Activated T-helper 17 cell treated with anti-CD3 and anti-CD28 coated beads, Interleukin-2, amount 50 U/mL, for 72 hours (primary cell): Measurements from ENCODE around the gene SLC30A4. TPM values are rescaled to one million over a fixed set of nuclear protein-coding genes. Genes with fewer than 3 reads are reported as not detected.

Experiments
- ATAC-seq: fragments of 150-1000 bp; cut with Tn5 transposase; replicated peaks from 2 replicates; pipeline ENCODE4 v1.10.0; 2021; ENCODE audit warnings: mild to moderate bottlenecking, moderate library complexity
- H3K27ac Mint-ChIP-seq: one replicate; pipeline ENCODE4 v1.8.0; 2022; ENCODE audit warnings: mixed read lengths
- H3K27me3 Mint-ChIP-seq: one replicate; pipeline ENCODE4 v1.8.0; 2022; ENCODE audit warnings: mixed read lengths
- H3K36me3 Mint-ChIP-seq: one replicate; pipeline ENCODE4 v1.8.0; 2022; ENCODE audit warnings: low read depth, mild to moderate bottlenecking, mixed read lengths
- H3K4me1 Mint-ChIP-seq: one replicate; pipeline ENCODE4 v1.8.0; 2022; ENCODE audit warnings: mixed read lengths
- H3K4me3 Mint-ChIP-seq: one replicate; pipeline ENCODE4 v1.8.0; 2022; ENCODE audit warnings: mild to moderate bottlenecking, mixed read lengths
- H3K9me3 Mint-ChIP-seq: one replicate; pipeline ENCODE4 v1.8.0; 2022; ENCODE audit warnings: mixed read lengths
- total RNA-seq, 2 donors: library from RNA; stranded (reverse); gene quantifications; one replicate each; pipeline ENCODE4 v1.2.3, GENCODE V29; 2022

SLC30A4 gene
- total RNA-seq, 2 donors from 2014 or later: 1.1 to 2.1 TPM

- Mint-ChIP-seq H3K27ac (peak overlapping the region; percentile 4), H3K9me3 (no peaks in the 10 kb centered on the region), H3K4me3 (no peak overlapping the region), H3K27me3 (no peaks in the 10 kb centered on the region), H3K36me3 (no peaks in the 10 kb centered on the region), H3K4me1 (peaks cover 15% of the 10 kb centered on the region)
- no peak for ATAC-seq
These were observed 72.4 kb downstream of the SLC30A4 start for GRCh38 chr15:45449916-45450867.

DNA sequence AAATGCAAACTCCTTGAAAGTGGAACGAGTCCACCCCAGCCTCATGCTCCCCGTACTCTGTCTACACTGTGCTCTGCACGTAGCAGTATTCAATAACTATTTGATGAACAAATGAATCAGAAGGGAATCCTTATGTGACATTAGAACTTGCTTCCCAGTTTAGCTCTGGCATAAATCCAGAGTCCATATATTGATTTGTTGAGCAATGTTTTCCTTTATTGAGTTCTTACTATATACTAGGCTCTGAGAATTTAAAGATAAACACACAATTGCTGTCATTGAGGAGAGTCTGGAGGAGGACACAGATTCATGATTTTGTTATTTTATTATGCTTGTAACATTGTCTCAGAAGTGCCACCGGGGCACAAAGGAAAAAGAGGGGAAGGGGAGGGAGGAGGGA is 73.2 kb downstream of the SLC30A4 start:
- Mint-ChIP-seq H3K36me3 (no peaks in the 10 kb centered on the region), H3K27ac (peak overlapping the region; percentile 4), H3K4me3 (peak overlapping the region; percentile 4), H3K4me1 (peaks cover 7% of the 10 kb centered on the region), H3K27me3 (no peaks in the 10 kb centered on the region), H3K9me3 (no peaks in the 10 kb centered on the region)
- no peak for ATAC-seq

DNA sequence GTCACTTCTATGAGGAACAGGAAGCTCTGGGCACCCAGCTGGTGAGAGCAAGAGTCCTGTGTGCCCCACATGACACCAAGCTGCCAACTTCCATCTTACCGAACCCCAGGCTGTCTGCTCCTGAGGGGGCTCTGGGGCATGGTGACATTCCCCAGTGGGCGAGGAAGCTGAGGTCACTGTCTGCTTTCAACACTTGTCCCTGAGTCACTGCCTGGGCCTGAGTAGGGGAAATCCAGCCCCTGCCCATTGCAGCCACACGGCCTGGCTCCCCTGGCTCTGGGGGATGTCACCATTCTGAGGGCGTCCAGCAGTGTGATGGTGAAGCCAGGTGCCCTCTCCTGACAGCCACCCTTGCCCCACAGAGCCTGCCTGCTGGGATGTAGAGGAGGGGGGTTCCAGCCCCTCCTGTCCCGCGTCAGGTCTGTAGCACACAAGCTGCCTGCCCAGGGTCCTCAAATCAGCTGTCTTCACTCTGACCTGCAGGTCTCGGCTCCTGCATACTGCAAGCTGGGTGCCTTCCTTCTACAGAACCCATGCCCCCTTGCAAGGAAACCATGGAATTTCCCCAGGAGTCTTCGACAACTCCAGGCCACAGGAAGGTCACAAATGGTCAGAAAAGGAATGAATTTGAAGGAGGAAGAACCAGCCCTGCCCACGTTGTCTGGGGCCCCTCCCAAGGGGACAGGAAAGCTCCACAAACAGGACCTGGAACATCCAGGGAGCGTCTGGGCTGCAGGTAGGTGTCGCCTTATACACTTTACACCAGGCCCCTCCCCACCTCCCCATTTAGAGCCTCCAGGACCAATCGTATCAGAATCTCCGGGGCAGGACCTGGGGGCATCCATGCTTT is 74.3 kb downstream of the SLC30A4 start:
- H3K4me1 Mint-ChIP-seq: no peaks in the 10 kb centered on the region
- H3K27ac Mint-ChIP-seq: peak overlapping the region; percentile 4
- no peaks in the 10 kb centered on the region for H3K9me3 Mint-ChIP-seq
- ATAC-seq: peak; percentile 83
- H3K36me3 Mint-ChIP-seq: no peaks in the 10 kb centered on the region
- H3K4me3 Mint-ChIP-seq: peak overlapping the region; percentile 4
- no peaks in the 10 kb centered on the region for H3K27me3 Mint-ChIP-seq

DNA sequence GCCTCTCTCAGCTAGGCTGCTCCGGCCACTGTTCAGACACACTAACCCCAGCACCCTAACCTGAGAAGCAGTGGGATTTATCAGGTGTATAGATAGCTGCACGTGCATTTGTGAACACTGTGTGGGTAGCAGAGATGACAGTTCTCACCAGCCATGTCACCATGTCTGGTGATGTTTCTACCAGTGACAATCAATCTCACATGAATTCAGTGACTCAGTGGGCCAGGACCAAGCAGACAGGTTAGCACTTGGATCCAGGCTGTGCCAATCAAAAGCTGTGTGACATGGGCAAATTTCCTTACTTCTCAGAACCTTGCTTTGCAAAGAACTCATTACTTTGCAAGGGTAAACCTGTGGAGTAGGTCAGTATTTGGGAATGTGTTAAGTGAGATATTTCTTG is 78.9 kb downstream of the SLC30A4 start:
- no peaks in the 10 kb centered on the region for H3K36me3 Mint-ChIP-seq
- peak; percentile 32 for ATAC-seq
- no peak overlapping the region for H3K4me3 Mint-ChIP-seq
- no peaks in the 10 kb centered on the region for H3K27me3 Mint-ChIP-seq
- peak overlapping the region; percentile 43 for H3K27ac Mint-ChIP-seq
- H3K9me3 Mint-ChIP-seq: no peaks in the 10 kb centered on the region
- no peaks in the 10 kb centered on the region for H3K4me1 Mint-ChIP-seq

DNA sequence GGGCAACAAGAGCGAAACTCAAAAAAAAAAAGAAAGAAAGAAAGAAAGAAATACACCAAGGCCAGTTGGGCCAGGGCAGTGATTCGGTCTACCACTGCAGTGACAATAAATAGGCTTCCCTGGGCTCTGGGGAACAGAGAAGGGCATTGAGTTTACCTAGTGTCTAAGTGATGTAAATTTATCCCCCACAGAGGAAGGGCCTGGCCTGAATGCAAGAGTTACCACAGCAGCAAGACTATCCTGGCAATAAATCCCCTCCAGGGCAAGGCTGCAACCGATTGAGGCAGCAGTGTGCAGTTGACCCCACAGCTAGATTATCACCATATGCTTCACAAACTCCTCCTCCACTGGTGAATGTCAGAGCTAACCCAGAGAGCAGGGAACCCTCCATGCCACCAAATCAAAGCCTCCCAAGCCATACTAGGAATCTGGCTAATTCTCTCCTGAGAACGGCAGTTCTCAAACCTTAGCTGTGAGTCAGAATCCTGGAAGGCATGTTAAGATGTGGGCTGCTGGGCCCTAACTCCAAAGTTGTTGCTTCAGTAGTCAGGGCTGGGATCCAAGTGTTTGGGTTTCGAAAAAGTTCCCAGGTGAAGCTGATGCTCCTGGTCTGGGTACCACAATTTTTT is 79.9 kb downstream of the SLC30A4 start:
- Mint-ChIP-seq H3K36me3 (no peaks in the 10 kb centered on the region), H3K27ac (no peak overlapping the region), H3K9me3 (no peaks in the 10 kb centered on the region), H3K4me1 (no peaks in the 10 kb centered on the region), H3K4me3 (no peak overlapping the region), H3K27me3 (no peaks in the 10 kb centered on the region)
- ATAC-seq: no peak

DNA sequence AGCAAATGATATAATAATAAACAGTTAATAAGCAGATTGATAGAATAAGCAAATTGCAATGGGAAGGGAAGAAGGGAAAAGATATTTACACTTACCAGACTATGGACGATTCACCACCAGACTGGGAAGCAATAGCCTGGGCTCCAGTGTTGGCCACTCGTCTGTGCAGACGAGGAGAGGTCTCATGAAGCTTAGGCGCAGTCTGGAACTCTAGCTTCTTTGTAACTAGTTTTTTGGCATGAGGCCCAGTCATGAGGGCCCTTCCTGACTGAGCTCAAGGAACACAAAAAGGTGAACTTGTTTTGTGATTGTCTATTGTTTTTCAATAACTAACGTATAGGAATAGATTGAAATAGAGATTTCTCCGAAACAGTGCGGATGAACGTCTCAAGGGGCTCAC is 80.9 kb downstream of the SLC30A4 start:
- Mint-ChIP-seq H3K4me3 (no peak overlapping the region), H3K4me1 (no peaks in the 10 kb centered on the region), H3K36me3 (no peaks in the 10 kb centered on the region), H3K27ac (no peak overlapping the region), H3K27me3 (no peaks in the 10 kb centered on the region), H3K9me3 (no peaks in the 10 kb centered on the region)
- ATAC-seq: no peak

GRCh38 chr15:45441036-45441435 is 81.5 kb downstream of the SLC30A4 start:
- H3K4me1 Mint-ChIP-seq: no peaks in the 10 kb centered on the region
- no peak for ATAC-seq

GRCh38 chr15:45439521-45440260 is 82.9 kb downstream of the SLC30A4 start:
- ATAC-seq: no peak
- no peaks in the 10 kb centered on the region for H3K9me3 Mint-ChIP-seq

More at GRCh38 chr15:45441036-45441435, 81.5 kb downstream of the SLC30A4 start:
- Mint-ChIP-seq H3K9me3 (no peaks in the 10 kb centered on the region), H3K27me3 (no peaks in the 10 kb centered on the region), H3K27ac (no peak overlapping the region), H3K36me3 (no peaks in the 10 kb centered on the region), H3K4me3 (no peak overlapping the region)

GRCh38 chr15:45435124-45435903 is 87.2 kb downstream of the SLC30A4 start:
- ATAC-seq: no peak
- H3K27me3 Mint-ChIP-seq: no peaks in the 10 kb centered on the region

More at GRCh38 chr15:45439521-45440260, 82.9 kb downstream of the SLC30A4 start:
- Mint-ChIP-seq H3K27ac (no peak overlapping the region), H3K4me1 (no peaks in the 10 kb centered on the region), H3K4me3 (no peak overlapping the region), H3K36me3 (no peaks in the 10 kb centered on the region), H3K27me3 (no peaks in the 10 kb centered on the region)

GRCh38 chr15:45434078-45434567 is 88.4 kb downstream of the SLC30A4 start:
- no peak overlapping the region for H3K4me3 Mint-ChIP-seq
- no peaks in the 10 kb centered on the region for H3K36me3 Mint-ChIP-seq
- no peaks in the 10 kb centered on the region for H3K9me3 Mint-ChIP-seq
- no peak overlapping the region for H3K27ac Mint-ChIP-seq
- no peaks in the 10 kb centered on the region for H3K4me1 Mint-ChIP-seq
- H3K27me3 Mint-ChIP-seq: no peaks in the 10 kb centered on the region
- ATAC-seq: no peak

More at GRCh38 chr15:45435124-45435903, 87.2 kb downstream of the SLC30A4 start:
- Mint-ChIP-seq H3K36me3 (no peaks in the 10 kb centered on the region), H3K9me3 (no peaks in the 10 kb centered on the region), H3K4me3 (no peak overlapping the region), H3K27ac (no peak overlapping the region), H3K4me1 (no peaks in the 10 kb centered on the region)

DNA sequence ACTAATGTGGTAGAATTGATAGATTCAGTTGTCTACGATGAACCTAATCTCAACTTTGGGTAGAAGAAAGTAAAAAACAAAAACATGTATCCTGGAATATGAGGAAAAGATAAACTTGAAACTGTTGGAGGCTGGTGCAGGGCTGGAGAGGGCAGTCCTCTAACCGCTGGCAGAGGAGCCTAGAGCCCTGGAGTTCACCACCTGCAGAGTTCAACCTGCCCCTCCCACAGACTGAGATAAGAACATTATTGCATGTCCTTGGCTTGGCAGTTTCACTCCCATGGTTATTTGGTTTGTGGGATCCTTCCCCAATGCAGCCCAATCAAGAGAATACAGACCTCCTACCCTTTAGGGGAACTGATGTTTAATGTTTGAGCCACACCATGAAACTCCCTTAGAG is 91.0 kb downstream of the SLC30A4 start:
- H3K4me3 Mint-ChIP-seq: no peak overlapping the region
- no peak overlapping the region for H3K27ac Mint-ChIP-seq
- no peaks in the 10 kb centered on the region for H3K9me3 Mint-ChIP-seq
- H3K27me3 Mint-ChIP-seq: no peaks in the 10 kb centered on the region
- no peaks in the 10 kb centered on the region for H3K36me3 Mint-ChIP-seq
- ATAC-seq: no peak
- no peaks in the 10 kb centered on the region for H3K4me1 Mint-ChIP-seq

DNA sequence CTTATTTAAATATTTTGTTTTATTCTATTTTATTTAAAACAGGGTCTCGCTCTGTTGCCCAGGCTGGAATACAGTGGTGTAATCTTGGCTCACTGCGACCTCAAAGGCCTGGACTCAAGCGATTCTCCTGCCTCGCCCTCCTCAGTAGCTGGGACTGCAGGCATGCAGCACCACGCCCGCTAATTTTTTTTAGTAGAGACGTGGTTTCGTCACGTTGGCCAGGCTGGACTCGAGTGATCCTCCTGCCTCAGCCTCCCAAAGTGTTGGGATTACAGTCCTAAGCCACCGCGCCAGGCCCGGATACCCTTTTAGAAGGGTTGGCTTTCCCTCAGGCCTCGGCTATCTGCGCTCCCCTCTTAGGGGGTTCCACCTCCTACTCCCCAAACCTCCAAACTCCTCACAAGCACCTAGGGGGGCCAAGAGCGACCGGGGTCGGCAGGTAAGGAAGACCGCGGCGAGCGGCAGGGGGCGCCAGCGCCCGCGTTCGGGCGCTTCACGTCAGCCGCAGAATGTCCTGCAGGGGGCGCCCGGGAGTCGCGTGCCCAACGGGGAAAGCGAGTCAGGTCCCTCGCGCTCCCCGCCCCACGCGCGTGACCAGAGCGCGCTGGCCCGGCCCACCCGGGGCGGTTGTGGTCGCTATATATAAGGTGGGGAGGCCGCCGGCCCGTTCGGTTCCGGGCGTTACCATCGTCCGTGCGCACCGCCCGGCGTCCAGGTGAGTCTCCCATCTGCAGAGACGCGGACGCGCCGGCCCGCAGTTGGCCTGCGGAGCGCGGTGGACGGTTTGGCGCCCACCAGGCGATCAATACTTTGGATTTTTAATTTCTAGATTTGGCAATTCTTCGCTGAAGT is 92.4 kb downstream of the SLC30A4 start:
- Mint-ChIP-seq H3K27me3 (no peaks in the 10 kb centered on the region), H3K27ac (no peak overlapping the region), H3K36me3 (no peaks in the 10 kb centered on the region)

More for the DNA sequence above, 92.4 kb downstream of the SLC30A4 start:
- H3K4me3 Mint-ChIP-seq: peak overlapping the region; percentile 56
- ATAC-seq: peak; percentile 97
- no peaks in the 10 kb centered on the region for H3K4me1 Mint-ChIP-seq
- H3K9me3 Mint-ChIP-seq: no peaks in the 10 kb centered on the region
